GM12878 (cell line): ENCODE measurements around the gene ITSN2. TPM values are rescaled to one million over a fixed set of nuclear protein-coding genes. Genes with fewer than 3 reads are reported as not detected.

Source experiments
- ATAC-seq: fragments of 200-7000 bp; cut with Tn5 transposase; 3 replicates; pipeline ENCODE4 v1.9.1; 2020; ENCODE audit warnings: mild to moderate bottlenecking, moderate library complexity
- BruUV-seq: library from RNA; stranded (reverse); fragments of 400-500 nt; replicated peaks from 2 replicates; lab custom pipeline; 2021; lab: Mats Ljungman, UMichigan
- CTCF ChIA-PET: fragments of 300-600 bp; sonication (Branson Sonifier 250); formaldehyde crosslinking; extraction: SDS; loops from one replicate; lab custom pipeline; 2021; ENCODE audit warnings: inconsistent platforms; lab: Yijun Ruan, JAX
- POLR2A ChIA-PET: fragments of 350-600 bp; formaldehyde crosslinking; extraction: SDS; loops from one replicate; lab custom pipeline; 2021; ENCODE audit warnings: inconsistent platforms; lab: Charles Lee
- RAD21 ChIA-PET: fragments of 300-600 bp; sonication (Branson Sonifier 250); formaldehyde crosslinking; loops from one replicate; lab custom pipeline; 2023; ENCODE audit warnings: antibody characterized with exemption; ENCODE audit not compliant: unreplicated experiment; lab: Charles Lee
- SMC1A ChIA-PET: fragments of 300-600 bp; sonication (Branson Sonifier 250); formaldehyde crosslinking; loops from one replicate; lab custom pipeline; 2023; ENCODE audit not compliant: unreplicated experiment, uncharacterized antibody; lab: Charles Lee
- DNase-seq: peaks from one replicate; pipeline ENCODE4 v3.0.0-alpha.2; 2011; ENCODE audit warnings: low read depth, low spot score
- FAIRE-seq: peaks from 3 replicates; lab custom pipeline; 2011; peaks lifted over from hg19 to GRCh38; lab: Jason Lieb, UNC
- H2AFZ ChIP-seq: 2 replicates; pipeline ENCODE4 v1.6.0; 2011; ENCODE audit warnings: low read depth, low read length, control low read depth; ENCODE audit not compliant: control insufficient read depth
- H3K27ac ChIP-seq: 2 replicates; pipeline ENCODE4 v1.5.1; 2011; ENCODE audit warnings: control low read depth; ENCODE audit not compliant: control insufficient read depth, insufficient read depth
- H3K27me3 ChIP-seq, 2 experiments: replicated peaks in 1 of 2; 2 replicates each; pipeline versions ENCODE4 v1.6.0 to v1.6.1; 2011; ENCODE audit warnings: low read length in 1 of 2; ENCODE audit not compliant: control insufficient read depth in 2 of 2, insufficient read depth in 2 of 2
- H3K36me3 ChIP-seq, 2 experiments: 2 replicates each; pipeline ENCODE4 v1.5.1; 2011; ENCODE audit warnings: low read length in 1 of 2; ENCODE audit not compliant: control insufficient read depth in 2 of 2, insufficient read depth in 2 of 2
- H3K4me1 ChIP-seq: 2 replicates; pipeline ENCODE4 v1.6.1; 2011; ENCODE audit warnings: mild to moderate bottlenecking, low read length, moderate library complexity, mixed read lengths; ENCODE audit not compliant: control insufficient read depth, insufficient read depth
- H3K4me2 ChIP-seq: 2 replicates; pipeline ENCODE4 v1.6.0; 2011; ENCODE audit warnings: control low read depth; ENCODE audit not compliant: control insufficient read depth, insufficient read depth
- H3K4me3 ChIP-seq: fragments of 200-600 bp; sonication (generic); 2 replicates; pipeline ENCODE4 v1.5.1; 2016
- H3K79me2 ChIP-seq: 2 replicates; pipeline ENCODE4 v1.6.0; 2011; ENCODE audit warnings: low read length; ENCODE audit not compliant: control insufficient read depth, insufficient read depth
- H3K9ac ChIP-seq: 2 replicates; pipeline ENCODE4 v1.8.0; 2011; ENCODE audit warnings: low read length, control low read depth, mixed read lengths; ENCODE audit not compliant: control insufficient read depth, insufficient read depth
- H3K9me3 ChIP-seq: replicated peaks from 3 replicates; pipeline ENCODE4 v1.5.1; 2011; ENCODE audit warnings: mild to moderate bottlenecking, low read length; ENCODE audit not compliant: control insufficient read depth, insufficient read depth
- H4K20me1 ChIP-seq: 2 replicates; pipeline ENCODE4 v1.6.0; 2011; ENCODE audit not compliant: control insufficient read depth, insufficient read depth
- BHLHE40 ChIP-seq, 2 experiments: fragments of 450-650 bp in 1 of 2; IDR thresholded peaks; 2 replicates each; pipeline ENCODE4 v1.6.1; 2011 to 2017; ENCODE audit warnings: low read depth in 2 of 2, borderline replicate concordance in 1 of 2, improper control_type of control experiment in 1 of 2, low read length in 1 of 2, mild to moderate bottlenecking in 1 of 2
- EGR1 ChIP-seq, 2 experiments: IDR thresholded peaks; 1 replicate in 1 of 2; 2 replicates in 1 of 2; pipeline ENCODE4 v1.6.1; 2011 to 2012; ENCODE audit warnings: low read depth in 2 of 2, low read length in 2 of 2, borderline replicate concordance in 1 of 2, mild to moderate bottlenecking in 1 of 2, moderate library complexity in 1 of 2
- IKZF1 ChIP-seq: fragments of 450-650 bp; conservative IDR thresholded peaks from 2 replicates; pipeline ENCODE4 v1.6.1; 2017; ENCODE audit warnings: antibody characterized with exemption, mild to moderate bottlenecking
- IKZF2 ChIP-seq, 2 experiments: fragments of 450-650 bp; IDR thresholded peaks; 2 replicates each; pipeline ENCODE4 v1.6.1; 2017; ENCODE audit warnings: mild to moderate bottlenecking in 2 of 2, moderate library complexity in 2 of 2
- RAD51 ChIP-seq: fragments of 450-650 bp; IDR thresholded peaks from 2 replicates; pipeline ENCODE4 v1.6.1; 2016; ENCODE audit warnings: moderate library complexity, mild to moderate bottlenecking, inconsistent platforms
- RUNX3 ChIP-seq: IDR thresholded peaks from 2 replicates; pipeline ENCODE4 v1.6.1; 2012; ENCODE audit warnings: low read length, inconsistent platforms
- ZNF217 ChIP-seq: fragments of 450-650 bp; IDR thresholded peaks from 2 replicates; pipeline ENCODE4 v1.6.1; 2017; ENCODE audit warnings: antibody characterized with exemption, mild to moderate bottlenecking
- WGBS: methylation state at CpG from one replicate; pipeline ENCODE4 v1.1.6; 2016; ENCODE audit warnings: low lambda C conversion rate; ENCODE audit not compliant: insufficient replicate concordance, insufficient coverage; ENCODE audit errors: missing lambda C conversion rate; 5-methylcytosine and 5-hydroxymethylcytosine counted together
- in situ Hi-C: fragments of 300-500 bp; cut with MboI; formaldehyde crosslinking; loops from 9 replicates; pipeline ENCODE4 v1.14.3; 2018; ENCODE audit warnings: mixed read lengths
- intact Hi-C: fragments of 100-400 bp; cut with micrococcal nuclease; formaldehyde crosslinking; loops from one replicate; pipeline ENCODE4 v1.14.2; 2022; ENCODE audit not compliant: unreplicated experiment
- polyA plus RNA-seq, 11 experiments: library from polyadenylated mRNA; depleted of rRNA in 4 of 11; unstranded in 6 of 11; stranded (reverse) in 5 of 11; fragments of >200 nt; fragmentation: Nextera tagmentation in 4 of 11; fragmentation: Illumina TruSeq in 1 of 11; extraction: Ambion mirVana in 4 of 11; extraction: Trizol in 1 of 11; gene quantifications; 1 replicate in 1 of 11; 2 replicates in 10 of 11; pipeline versions ENCODE4 v1.2.1 to v1.2.3, GENCODE V29; 2011 to 2016; ENCODE audit warnings: inconsistent platforms in 2 of 11, missing spikeins in 2 of 11, low read depth in 1 of 11
- total RNA-seq, 4 experiments: library from RNA; depleted of rRNA in 3 of 4; stranded (reverse); fragments of >200 nt in 3 of 4; fragmentation: Illumina TruSeq in 1 of 4; extraction: Trizol in 1 of 4; gene quantifications; 2 replicates each; pipeline versions ENCODE4 v1.2.1 to v1.2.3, GENCODE V29; 2013 to 2021
- TF ChIP-seq, protein P1 (sequence below): fragments of 450-650 bp; IDR thresholded peaks from 2 replicates; pipeline ENCODE4 v1.6.1; 2016; ENCODE audit warnings: mild to moderate bottlenecking
- TF ChIP-seq, protein P2 (sequence below): IDR thresholded peaks from 2 replicates; pipeline ENCODE4 v1.6.1; 2012; ENCODE audit warnings: mild to moderate bottlenecking, low read depth, low read length
- TF ChIP-seq, protein P3 (sequence below): fragments of 450-650 bp; IDR thresholded peaks from 2 replicates; pipeline ENCODE4 v1.6.1; 2016; ENCODE audit warnings: mild to moderate bottlenecking, moderate library complexity, borderline replicate concordance

Gene ITSN2
- total and polyA plus RNA-seq, 10 of the 15 experiments (the other 5 are each of a cell fraction or from before 2014, with no cell fraction given): 20.5 to 80.0 (median 54.7) TPM

DNA sequence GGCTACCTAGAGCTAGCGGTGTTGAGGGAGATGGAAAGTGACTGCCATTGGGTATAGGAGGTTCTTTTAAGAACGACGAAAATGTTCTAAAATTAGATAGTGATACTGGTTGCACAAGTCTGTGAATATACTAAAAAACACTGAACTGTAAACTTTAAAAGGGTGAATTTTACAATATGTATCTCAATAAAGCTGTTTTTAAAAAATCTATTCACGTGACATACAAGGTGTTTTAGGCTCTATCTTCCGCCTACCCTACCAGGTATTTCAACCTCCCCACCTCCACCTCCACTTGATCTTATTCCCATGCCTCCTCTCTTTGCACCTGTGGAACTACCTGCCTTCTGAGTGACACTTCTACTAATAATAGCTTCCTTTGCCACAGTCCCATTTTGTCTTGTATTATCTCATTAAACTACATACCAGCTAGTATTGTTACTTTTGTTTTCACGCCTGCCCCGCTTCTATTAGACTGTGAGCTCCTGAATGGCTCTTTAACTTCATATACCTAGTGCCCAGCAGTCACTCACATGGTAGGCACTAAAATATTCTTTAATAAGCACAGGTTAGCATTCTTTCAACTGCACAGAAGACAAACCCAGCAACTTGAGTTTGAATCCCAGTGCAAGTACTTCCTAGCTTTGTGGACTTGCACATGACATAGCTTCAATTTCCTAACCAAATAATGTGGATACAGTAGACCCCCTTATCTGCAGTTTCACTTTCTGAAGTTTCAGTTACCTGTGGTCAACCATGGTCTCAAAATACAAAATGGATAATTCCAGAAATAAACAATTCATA lies 9.3 kb downstream of the ITSN2 start:
- H2AFZ ChIP-seq: no peak overlapping the region
- DNase-seq (no peak), FAIRE-seq (no peak), ATAC-seq (peak; percentile 47)
- CTCF ChIA-PET: interaction anchor here (1.1 to 5.2 kb wide), 6 partner anchors 8 to 35 kb away, joined by 3 to 44 read pairs (median 5); partner anchors contain the start of gene ITSN2
- in situ Hi-C loops (loop anchor here (25.0 kb wide), 1 partner anchor 964 kb away; the partner anchor contains the start of gene KLHL29), intact Hi-C loops (no loop called here)
- SMC1A ChIA-PET: interaction anchor here (0.6 to 4.5 kb wide), 13 partner anchors 8 to 425 kb away, joined by 3 to 36 read pairs (median 4); no protein-coding TSS in a partner anchor
- peaks cover 98% of the 10 kb centered on the region for H3K79me2 ChIP-seq
- no peaks in the 10 kb centered on the region; the same call in 2 of the 3 replicates for H3K9me3 ChIP-seq
- H3K4me1 ChIP-seq: peaks cover 29% of the 10 kb centered on the region
- POLR2A ChIA-PET: interaction anchor here (0.7 to 1.5 kb wide), 7 partner anchors 9 to 268 kb away, joined by 3 to 12 read pairs (median 3); partner anchors contain the start of gene ITSN2
- H3K36me3 ChIP-seq: no peaks in the 10 kb centered on the region
- RAD21 ChIA-PET: interaction anchor here (0.7 to 2.8 kb wide), 10 partner anchors 9 to 424 kb away, joined by 3 to 22 read pairs (median 4); partner anchors contain the start of genes ATAD2B, ITSN2 and SF3B6
- H3K9ac ChIP-seq: no peak overlapping the region
- H4K20me1 ChIP-seq: no peaks in the 10 kb centered on the region
- H3K27ac ChIP-seq: peak overlapping the region; percentile 48
- H3K4me3 ChIP-seq: peak overlapping the region; percentile 56
- no peaks in the 10 kb centered on the region for H3K27me3 ChIP-seq
- BruUV-seq: TSS peak; percentile 1
- 61% methylated on average over 7 of the region's 7 CpGs for WGBS
- H3K4me2 ChIP-seq: peak overlapping the region; percentile 94
- peak; percentile 66 for TF ChIP-seq RUNX3
- TF ChIP-seq RAD51: peak; percentile 54; the same call in 1 of the 2 replicates
- TF ChIP-seq IKZF1: peak; percentile 38; the same call in 1 of the 2 replicates
- TF ChIP-seq EGR1 (IDR thresholded peaks at IDR 0.05; ENCODE audit: borderline replicate concordance in 1 of 2, low read depth in 2 of 2, low read length in 2 of 2): no peak
- TF ChIP-seq, protein P1, sequence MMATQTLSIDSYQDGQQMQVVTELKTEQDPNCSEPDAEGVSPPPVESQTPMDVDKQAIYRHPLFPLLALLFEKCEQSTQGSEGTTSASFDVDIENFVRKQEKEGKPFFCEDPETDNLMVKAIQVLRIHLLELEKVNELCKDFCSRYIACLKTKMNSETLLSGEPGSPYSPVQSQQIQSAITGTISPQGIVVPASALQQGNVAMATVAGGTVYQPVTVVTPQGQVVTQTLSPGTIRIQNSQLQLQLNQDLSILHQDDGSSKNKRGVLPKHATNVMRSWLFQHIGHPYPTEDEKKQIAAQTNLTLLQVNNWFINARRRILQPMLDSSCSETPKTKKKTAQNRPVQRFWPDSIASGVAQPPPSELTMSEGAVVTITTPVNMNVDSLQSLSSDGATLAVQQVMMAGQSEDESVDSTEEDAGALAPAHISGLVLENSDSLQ: peak; percentile 69
- TF ChIP-seq IKZF2 (IDR thresholded peaks at IDR 0.05): peak; percentile 53 to 58; a peak in 2 of 4 replicates
- TF ChIP-seq ZNF217: 0 out of 2 replicates have a peak, but pooled peaks have one; percentile 16
- peak; percentile 15 to 34; a peak in 3 of 4 replicates for TF ChIP-seq BHLHE40 (IDR thresholded peaks at IDR 0.05; ENCODE audit: borderline replicate concordance in 1 of 2, low read depth in 2 of 2, low read length in 1 of 2)
- TF ChIP-seq, protein P2, sequence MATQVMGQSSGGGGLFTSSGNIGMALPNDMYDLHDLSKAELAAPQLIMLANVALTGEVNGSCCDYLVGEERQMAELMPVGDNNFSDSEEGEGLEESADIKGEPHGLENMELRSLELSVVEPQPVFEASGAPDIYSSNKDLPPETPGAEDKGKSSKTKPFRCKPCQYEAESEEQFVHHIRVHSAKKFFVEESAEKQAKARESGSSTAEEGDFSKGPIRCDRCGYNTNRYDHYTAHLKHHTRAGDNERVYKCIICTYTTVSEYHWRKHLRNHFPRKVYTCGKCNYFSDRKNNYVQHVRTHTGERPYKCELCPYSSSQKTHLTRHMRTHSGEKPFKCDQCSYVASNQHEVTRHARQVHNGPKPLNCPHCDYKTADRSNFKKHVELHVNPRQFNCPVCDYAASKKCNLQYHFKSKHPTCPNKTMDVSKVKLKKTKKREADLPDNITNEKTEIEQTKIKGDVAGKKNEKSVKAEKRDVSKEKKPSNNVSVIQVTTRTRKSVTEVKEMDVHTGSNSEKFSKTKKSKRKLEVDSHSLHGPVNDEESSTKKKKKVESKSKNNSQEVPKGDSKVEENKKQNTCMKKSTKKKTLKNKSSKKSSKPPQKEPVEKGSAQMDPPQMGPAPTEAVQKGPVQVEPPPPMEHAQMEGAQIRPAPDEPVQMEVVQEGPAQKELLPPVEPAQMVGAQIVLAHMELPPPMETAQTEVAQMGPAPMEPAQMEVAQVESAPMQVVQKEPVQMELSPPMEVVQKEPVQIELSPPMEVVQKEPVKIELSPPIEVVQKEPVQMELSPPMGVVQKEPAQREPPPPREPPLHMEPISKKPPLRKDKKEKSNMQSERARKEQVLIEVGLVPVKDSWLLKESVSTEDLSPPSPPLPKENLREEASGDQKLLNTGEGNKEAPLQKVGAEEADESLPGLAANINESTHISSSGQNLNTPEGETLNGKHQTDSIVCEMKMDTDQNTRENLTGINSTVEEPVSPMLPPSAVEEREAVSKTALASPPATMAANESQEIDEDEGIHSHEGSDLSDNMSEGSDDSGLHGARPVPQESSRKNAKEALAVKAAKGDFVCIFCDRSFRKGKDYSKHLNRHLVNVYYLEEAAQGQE: no peak
- TF ChIP-seq, protein P3, sequence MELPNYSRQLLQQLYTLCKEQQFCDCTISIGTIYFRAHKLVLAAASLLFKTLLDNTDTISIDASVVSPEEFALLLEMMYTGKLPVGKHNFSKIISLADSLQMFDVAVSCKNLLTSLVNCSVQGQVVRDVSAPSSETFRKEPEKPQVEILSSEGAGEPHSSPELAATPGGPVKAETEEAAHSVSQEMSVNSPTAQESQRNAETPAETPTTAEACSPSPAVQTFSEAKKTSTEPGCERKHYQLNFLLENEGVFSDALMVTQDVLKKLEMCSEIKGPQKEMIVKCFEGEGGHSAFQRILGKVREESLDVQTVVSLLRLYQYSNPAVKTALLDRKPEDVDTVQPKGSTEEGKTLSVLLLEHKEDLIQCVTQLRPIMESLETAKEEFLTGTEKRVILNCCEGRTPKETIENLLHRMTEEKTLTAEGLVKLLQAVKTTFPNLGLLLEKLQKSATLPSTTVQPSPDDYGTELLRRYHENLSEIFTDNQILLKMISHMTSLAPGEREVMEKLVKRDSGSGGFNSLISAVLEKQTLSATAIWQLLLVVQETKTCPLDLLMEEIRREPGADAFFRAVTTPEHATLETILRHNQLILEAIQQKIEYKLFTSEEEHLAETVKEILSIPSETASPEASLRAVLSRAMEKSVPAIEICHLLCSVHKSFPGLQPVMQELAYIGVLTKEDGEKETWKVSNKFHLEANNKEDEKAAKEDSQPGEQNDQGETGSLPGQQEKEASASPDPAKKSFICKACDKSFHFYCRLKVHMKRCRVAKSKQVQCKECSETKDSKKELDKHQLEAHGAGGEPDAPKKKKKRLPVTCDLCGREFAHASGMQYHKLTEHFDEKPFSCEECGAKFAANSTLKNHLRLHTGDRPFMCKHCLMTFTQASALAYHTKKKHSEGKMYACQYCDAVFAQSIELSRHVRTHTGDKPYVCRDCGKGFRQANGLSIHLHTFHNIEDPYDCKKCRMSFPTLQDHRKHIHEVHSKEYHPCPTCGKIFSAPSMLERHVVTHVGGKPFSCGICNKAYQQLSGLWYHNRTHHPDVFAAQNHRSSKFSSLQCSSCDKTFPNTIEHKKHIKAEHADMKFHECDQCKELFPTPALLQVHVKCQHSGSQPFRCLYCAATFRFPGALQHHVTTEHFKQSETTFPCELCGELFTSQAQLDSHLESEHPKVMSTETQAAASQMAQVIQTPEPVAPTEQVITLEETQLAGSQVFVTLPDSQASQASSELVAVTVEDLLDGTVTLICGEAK: peak; percentile 65; the same call in 1 of the 2 replicates
